ENCODE measurements around the gene PROZ. TPM values are rescaled to one million over a fixed set of nuclear protein-coding genes. Genes with fewer than 3 reads are reported as not detected.
A peak's percentile ranks its signal among the peaks of the same experiment; 100 is the strongest.

Gene PROZ
- total RNA-seq, 1 donor from 2014 or later, result not detected

DNA sequence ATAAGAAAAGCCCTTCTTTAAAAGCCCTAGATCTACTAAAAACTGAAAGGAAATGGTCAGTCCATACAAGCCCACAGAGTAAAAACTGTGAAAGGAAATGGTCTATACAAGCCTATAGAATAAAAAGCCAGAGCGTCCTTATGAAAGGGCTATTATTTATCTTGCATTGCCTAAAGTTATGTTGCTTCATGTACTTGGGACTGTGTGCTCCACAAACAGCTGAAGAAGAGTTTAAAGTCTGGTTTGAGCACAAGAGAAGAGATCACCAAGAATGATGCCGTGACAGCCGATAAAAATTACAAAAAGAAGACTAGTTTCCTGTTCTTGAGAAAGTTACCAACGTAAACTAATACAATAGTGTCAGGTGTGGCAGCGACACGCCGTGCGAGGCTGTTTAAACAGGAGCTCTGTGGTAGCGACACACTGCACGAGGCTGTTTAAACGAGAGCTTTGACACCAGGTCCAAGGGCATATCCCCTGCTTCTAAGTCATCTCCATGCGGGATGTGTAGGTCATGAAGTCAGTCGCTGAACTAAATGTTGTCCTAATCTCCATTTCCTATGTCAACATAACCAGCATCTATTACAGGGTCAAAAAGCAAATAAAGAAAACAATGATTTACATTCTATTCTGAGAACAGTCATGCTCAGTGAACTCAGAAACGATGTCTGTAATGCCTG, 25.1 kb downstream of the PROZ start:
- H3K9me3 Mint-ChIP-seq (ENCODE audit: unreplicated experiment), result no peaks in the 10 kb centered on the region
- peaks cover 37% of the 10 kb centered on the region for H3K36me3 Mint-ChIP-seq (ENCODE audit: unreplicated experiment)
- peaks cover 82% of the 10 kb centered on the region for H3K4me1 Mint-ChIP-seq (ENCODE audit: unreplicated experiment)
- no peak overlapping the region for H3K4me3 Mint-ChIP-seq (ENCODE audit: unreplicated experiment)
- TF ChIP-seq, protein P1, sequence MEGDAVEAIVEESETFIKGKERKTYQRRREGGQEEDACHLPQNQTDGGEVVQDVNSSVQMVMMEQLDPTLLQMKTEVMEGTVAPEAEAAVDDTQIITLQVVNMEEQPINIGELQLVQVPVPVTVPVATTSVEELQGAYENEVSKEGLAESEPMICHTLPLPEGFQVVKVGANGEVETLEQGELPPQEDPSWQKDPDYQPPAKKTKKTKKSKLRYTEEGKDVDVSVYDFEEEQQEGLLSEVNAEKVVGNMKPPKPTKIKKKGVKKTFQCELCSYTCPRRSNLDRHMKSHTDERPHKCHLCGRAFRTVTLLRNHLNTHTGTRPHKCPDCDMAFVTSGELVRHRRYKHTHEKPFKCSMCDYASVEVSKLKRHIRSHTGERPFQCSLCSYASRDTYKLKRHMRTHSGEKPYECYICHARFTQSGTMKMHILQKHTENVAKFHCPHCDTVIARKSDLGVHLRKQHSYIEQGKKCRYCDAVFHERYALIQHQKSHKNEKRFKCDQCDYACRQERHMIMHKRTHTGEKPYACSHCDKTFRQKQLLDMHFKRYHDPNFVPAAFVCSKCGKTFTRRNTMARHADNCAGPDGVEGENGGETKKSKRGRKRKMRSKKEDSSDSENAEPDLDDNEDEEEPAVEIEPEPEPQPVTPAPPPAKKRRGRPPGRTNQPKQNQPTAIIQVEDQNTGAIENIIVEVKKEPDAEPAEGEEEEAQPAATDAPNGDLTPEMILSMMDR (IDR thresholded peaks at IDR 0.05), result no peak
- no peak for DNase-seq (ENCODE audit: extremely low spot score, unreplicated experiment)
- no peaks in the 10 kb centered on the region for H3K27me3 Mint-ChIP-seq (ENCODE audit: unreplicated experiment)
- peak overlapping the region; percentile 72 for H3K27ac Mint-ChIP-seq (ENCODE audit: unreplicated experiment)

DNA sequence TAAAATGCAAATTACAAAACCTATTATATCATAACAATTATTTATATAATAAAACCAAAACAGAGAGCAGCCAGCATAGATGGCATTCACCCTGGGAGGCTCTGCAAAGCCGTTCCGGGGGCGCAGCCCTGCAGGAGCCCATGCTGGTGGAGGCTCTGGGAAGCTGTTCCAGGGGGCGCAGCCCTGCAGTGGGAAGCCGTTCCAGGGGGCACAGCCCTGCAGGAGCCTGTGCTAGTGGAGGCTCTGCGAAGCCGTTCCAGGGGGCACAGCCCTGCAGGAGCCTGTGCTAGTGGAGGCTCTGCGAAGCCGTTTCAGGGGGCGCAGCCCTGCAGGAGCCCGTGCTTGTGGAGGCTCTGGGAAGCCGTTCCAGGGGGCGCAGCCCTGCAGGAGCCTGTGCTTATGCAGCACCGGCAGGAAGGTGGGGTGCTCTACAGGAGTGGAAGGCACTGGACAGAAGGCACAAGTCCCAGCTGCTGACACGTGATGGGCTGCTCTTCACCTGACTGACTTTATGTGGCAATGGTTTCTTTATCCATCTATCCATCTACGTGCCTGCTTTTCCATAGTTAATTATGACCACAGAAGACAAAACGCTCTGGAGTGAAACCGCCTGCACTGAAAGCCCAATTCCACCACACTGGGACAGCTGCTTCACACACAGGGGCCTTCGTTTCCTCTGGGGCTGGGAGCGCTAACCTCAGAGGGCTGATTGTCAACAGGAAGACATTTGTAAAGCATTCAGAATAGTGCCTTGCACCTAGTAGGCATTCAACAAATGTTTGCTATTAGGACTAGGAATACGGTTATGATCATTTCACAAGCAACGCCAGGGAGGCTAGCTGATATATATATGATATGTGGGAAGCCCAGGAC, 26.4 kb downstream of the PROZ start:
- H3K27ac Mint-ChIP-seq (ENCODE audit: unreplicated experiment), result peak overlapping the region; percentile 23
- H3K4me1 Mint-ChIP-seq (ENCODE audit: unreplicated experiment), result peaks cover 79% of the 10 kb centered on the region
- DNase-seq (ENCODE audit: extremely low spot score, unreplicated experiment), result no peak
- no peak overlapping the region for H3K4me3 Mint-ChIP-seq (ENCODE audit: unreplicated experiment)
- TF ChIP-seq, protein P1 (IDR thresholded peaks at IDR 0.05), result no peak
- H3K27me3 Mint-ChIP-seq (ENCODE audit: unreplicated experiment), result no peaks in the 10 kb centered on the region
- no peaks in the 10 kb centered on the region for H3K9me3 Mint-ChIP-seq (ENCODE audit: unreplicated experiment)
- peaks cover 36% of the 10 kb centered on the region for H3K36me3 Mint-ChIP-seq (ENCODE audit: unreplicated experiment)

DNA sequence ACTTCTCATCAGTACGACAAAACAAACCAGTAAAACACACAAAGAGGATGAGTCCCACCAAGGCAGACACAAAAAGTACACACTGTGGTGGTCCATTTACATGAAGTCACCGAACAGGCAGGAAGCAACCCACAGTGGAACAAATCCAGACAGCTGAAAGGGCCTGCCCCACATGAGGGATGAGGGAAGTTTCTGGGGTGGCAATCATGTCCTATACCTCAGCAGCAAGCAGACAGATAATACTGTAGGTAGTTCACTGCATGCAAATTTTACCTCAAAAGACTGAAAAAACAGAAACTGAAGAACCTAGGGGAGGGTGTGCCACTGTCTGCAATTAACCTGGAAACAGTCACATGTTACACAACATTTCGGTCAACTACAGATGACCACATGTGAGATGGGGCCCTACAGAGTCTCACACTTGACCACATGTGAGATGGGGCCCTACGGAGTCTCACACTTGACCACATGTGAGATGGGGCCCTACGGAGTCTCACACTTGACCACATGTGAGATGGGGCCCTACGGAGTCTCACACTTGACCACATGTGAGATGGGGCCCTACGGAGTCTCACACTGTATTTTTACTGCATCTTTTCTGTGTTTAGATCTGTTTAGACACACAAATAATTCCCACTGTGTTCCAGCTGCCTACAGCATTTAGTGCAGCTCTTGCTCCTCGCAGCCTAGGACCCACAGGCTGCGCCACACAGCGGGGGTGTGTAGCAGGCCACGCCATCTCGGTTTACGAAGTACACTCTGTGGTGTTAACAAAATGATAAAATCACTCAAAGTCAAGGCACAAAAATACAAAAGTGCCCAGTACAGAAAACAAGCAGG, 27.8 kb downstream of the PROZ start:
- TF ChIP-seq, protein P1 (IDR thresholded peaks at IDR 0.05), result no peak
- H3K36me3 Mint-ChIP-seq (ENCODE audit: unreplicated experiment), result peaks cover 30% of the 10 kb centered on the region
- no peaks in the 10 kb centered on the region for H3K27me3 Mint-ChIP-seq (ENCODE audit: unreplicated experiment)
- H3K27ac Mint-ChIP-seq (ENCODE audit: unreplicated experiment), result peak overlapping the region; percentile 97
- H3K4me1 Mint-ChIP-seq (ENCODE audit: unreplicated experiment), result peaks cover 85% of the 10 kb centered on the region
- DNase-seq (ENCODE audit: extremely low spot score, unreplicated experiment), result no peak
- H3K4me3 Mint-ChIP-seq (ENCODE audit: unreplicated experiment), result no peak overlapping the region
- H3K9me3 Mint-ChIP-seq (ENCODE audit: unreplicated experiment), result no peaks in the 10 kb centered on the region

DNA sequence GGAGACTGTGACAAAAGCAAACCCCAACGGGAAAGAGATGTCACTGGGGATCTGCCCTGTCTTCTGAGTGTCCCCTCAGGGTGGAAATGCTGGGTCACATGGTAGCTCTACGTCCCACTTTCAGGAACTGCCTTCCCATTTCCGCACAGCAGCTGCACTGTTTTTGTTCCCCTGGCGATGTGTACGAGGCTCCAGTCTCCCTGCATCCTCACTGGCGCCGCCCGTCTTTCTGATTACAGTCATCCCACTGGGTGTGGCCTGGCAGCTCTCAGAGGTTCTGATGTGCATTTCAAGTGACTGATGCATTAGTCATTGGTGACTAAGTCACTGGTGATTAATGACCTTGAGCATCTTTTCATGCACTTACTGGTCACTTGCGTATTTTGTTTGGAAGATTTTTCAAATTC, 28.8 kb downstream of the PROZ start:
- Mint-ChIP-seq H3K36me3 (ENCODE audit: unreplicated experiment) (peaks cover 26% of the 10 kb centered on the region), H3K27ac (ENCODE audit: unreplicated experiment) (peak overlapping the region; percentile 97), H3K27me3 (ENCODE audit: unreplicated experiment) (no peaks in the 10 kb centered on the region), H3K4me1 (ENCODE audit: unreplicated experiment) (peaks cover 76% of the 10 kb centered on the region), H3K9me3 (ENCODE audit: unreplicated experiment) (no peaks in the 10 kb centered on the region), H3K4me3 (ENCODE audit: unreplicated experiment) (peak overlapping the region; percentile 61)
- peak; percentile 95 for DNase-seq (ENCODE audit: extremely low spot score, unreplicated experiment)
- TF ChIP-seq, protein P1 (IDR thresholded peaks at IDR 0.05), result peak; percentile 25
